COR-L47 (cell line): ENCODE measurements around the gene ADGRL1.

Experiments
- DNase-seq: peaks from one replicate; lab custom pipeline; 2025; lab: John Stamatoyannopoulos, UW

ADGRL1 gene

GRCh38 chr19:14139944-14140343 is 66.0 kb downstream of the ADGRL1 start:
- DNase-seq = no peak

- DNase-seq = no peak
These were observed 67.2 kb downstream of the ADGRL1 start for GRCh38 chr19:14138576-14139265.

GRCh38 chr19:14136509-14137281 is 69.3 kb downstream of the ADGRL1 start, which contains the start of gene ASF1B:
TSS of gene ASF1B (minus strand) at chr19:14136589. CDS start at chr19:14136456, 133 bp downstream.
- DNase-seq = peak; percentile 100

- no peak for DNase-seq
These were observed 69.9 kb downstream of the ADGRL1 start for GRCh38 chr19:14135985-14136508.

- DNase-seq = no peak
These were observed 70.6 kb downstream of the ADGRL1 start for GRCh38 chr19:14135355-14135754.

- DNase-seq = no peak
These were observed 78.0 kb downstream of the ADGRL1 start for GRCh38 chr19:14127929-14128509.

GRCh38 chr19:14127176-14127575 is 78.8 kb downstream of the ADGRL1 start:
- DNase-seq = no peak

- no peak for DNase-seq
These were observed 83.0 kb downstream of the ADGRL1 start for GRCh38 chr19:14122924-14123323.

GRCh38 chr19:14120497-14120780 is 85.5 kb downstream of the ADGRL1 start:
- no peak for DNase-seq

GRCh38 chr19:14119644-14120496 is 86.1 kb downstream of the ADGRL1 start:
- no peak for DNase-seq

GRCh38 chr19:14119146-14119545 is 86.8 kb downstream of the ADGRL1 start:
- no peak for DNase-seq

GRCh38 chr19:14118165-14119051 is 87.6 kb downstream of the ADGRL1 start:
- DNase-seq = no peak

GRCh38 chr19:14117668-14118164 is 88.3 kb downstream of the ADGRL1 start, which contains the start of gene PRKACA:
TSS of gene PRKACA (minus strand) at chr19:14117762. CDS start at chr19:14117547, 215 bp downstream.
- peak; percentile 98 for DNase-seq

- no peak for DNase-seq
These were observed 88.9 kb downstream of the ADGRL1 start for GRCh38 chr19:14116918-14117578.

GRCh38 chr19:14116525-14116917 is 89.4 kb downstream of the ADGRL1 start:
- no peak for DNase-seq

- DNase-seq = no peak
These were observed 90.2 kb downstream of the ADGRL1 start for GRCh38 chr19:14115756-14116155.

- no peak for DNase-seq
These were observed 91.1 kb downstream of the ADGRL1 start for GRCh38 chr19:14114854-14115253.

GRCh38 chr19:14114439-14114838 is 91.5 kb downstream of the ADGRL1 start:
- no peak for DNase-seq

- no peak for DNase-seq
These were observed 92.1 kb downstream of the ADGRL1 start for GRCh38 chr19:14113762-14114414.
